Measurements from ENCODE around the gene DSC3. TPM values are rescaled to one million over a fixed set of nuclear protein-coding genes. Genes with fewer than 3 reads are reported as not detected.

Gene DSC3
- not detected for total RNA-seq

GRCh38 chr18:31042406-31043181, at the start of gene DSC3:
TSS of gene DSC3 (minus strand) at chr18:31042742. CDS start at chr18:31042660, 82 bp downstream.
- peak in 2 of 3 donors; percentile 25 to 26 for DNase-seq (ENCODE audit: low read depth in 2 of 3, low spot score in 2 of 3)

GRCh38 chr18:31091350-31091749, 48.8 kb upstream of the DSC3 start:
- no peak for DNase-seq (ENCODE audit: low read depth in 2 of 3, low spot score in 2 of 3)

GRCh38 chr18:31088532-31088931, 46.0 kb upstream of the DSC3 start:
- DNase-seq (ENCODE audit: low read depth in 2 of 3, low spot score in 2 of 3) = no peak

- DNase-seq (ENCODE audit: low read depth in 2 of 3, low spot score in 2 of 3) = no peak
Observed at GRCh38 chr18:31079973-31080372, 37.4 kb upstream of the DSC3 start.

- no peak for DNase-seq (ENCODE audit: low read depth in 2 of 3, low spot score in 2 of 3)
Observed at GRCh38 chr18:31077878-31078277, 35.3 kb upstream of the DSC3 start.

GRCh38 chr18:31072175-31072574, 29.6 kb upstream of the DSC3 start:
- DNase-seq (ENCODE audit: low read depth in 2 of 3, low spot score in 2 of 3) = no peak

- no peak for DNase-seq (ENCODE audit: low read depth in 2 of 3, low spot score in 2 of 3)
Observed at GRCh38 chr18:31070206-31070605, 27.7 kb upstream of the DSC3 start.

GRCh38 chr18:31066266-31066665, 23.7 kb upstream of the DSC3 start:
- no peak for DNase-seq (ENCODE audit: low read depth in 2 of 3, low spot score in 2 of 3)

- no peak for DNase-seq (ENCODE audit: low read depth in 2 of 3, low spot score in 2 of 3)
Observed at GRCh38 chr18:31065036-31065773, 22.7 kb upstream of the DSC3 start.

- DNase-seq (ENCODE audit: low read depth in 2 of 3, low spot score in 2 of 3) = no peak
Observed at GRCh38 chr18:31064130-31064529, 21.6 kb upstream of the DSC3 start.

- peak in 1 of 3 donors; percentile 16 for DNase-seq (ENCODE audit: low read depth in 2 of 3, low spot score in 2 of 3)
Observed at GRCh38 chr18:31061945-31062344, 19.4 kb upstream of the DSC3 start.

- no peak for DNase-seq (ENCODE audit: low read depth in 2 of 3, low spot score in 2 of 3)
Observed at GRCh38 chr18:31058897-31059296, 16.4 kb upstream of the DSC3 start.

- DNase-seq (ENCODE audit: low read depth in 2 of 3, low spot score in 2 of 3) = no peak
Observed at GRCh38 chr18:31057917-31058316, 15.4 kb upstream of the DSC3 start.

- DNase-seq (ENCODE audit: low read depth in 2 of 3, low spot score in 2 of 3) = no peak
Observed at GRCh38 chr18:31057051-31057450, 14.5 kb upstream of the DSC3 start.

- no peak for DNase-seq (ENCODE audit: low read depth in 2 of 3, low spot score in 2 of 3)
Observed at GRCh38 chr18:31056296-31056695, 13.8 kb upstream of the DSC3 start.

GRCh38 chr18:31050635-31051034, 8.1 kb upstream of the DSC3 start:
- no peak for DNase-seq (ENCODE audit: low read depth in 2 of 3, low spot score in 2 of 3)

GRCh38 chr18:31049189-31049588, 6.6 kb upstream of the DSC3 start:
- no peak for DNase-seq (ENCODE audit: low read depth in 2 of 3, low spot score in 2 of 3)

GRCh38 chr18:31048216-31048615, 5.7 kb upstream of the DSC3 start:
- DNase-seq (ENCODE audit: low read depth in 2 of 3, low spot score in 2 of 3) = no peak

GRCh38 chr18:31046916-31047315, 4.4 kb upstream of the DSC3 start:
- no peak for DNase-seq (ENCODE audit: low read depth in 2 of 3, low spot score in 2 of 3)

GRCh38 chr18:31045599-31045998, 3.1 kb upstream of the DSC3 start:
- no peak for DNase-seq (ENCODE audit: low read depth in 2 of 3, low spot score in 2 of 3)

- DNase-seq (ENCODE audit: low read depth in 2 of 3, low spot score in 2 of 3) = no peak
Observed at GRCh38 chr18:31044926-31045325, 2.4 kb upstream of the DSC3 start.

- DNase-seq (ENCODE audit: low read depth in 2 of 3, low spot score in 2 of 3) = no peak
Observed at GRCh38 chr18:31043709-31044108, 1.2 kb upstream of the DSC3 start.

Measured in hematopoietic multipotent progenitor cell (in vitro differentiated cells).